ENCODE measurements around the gene RASSF1. TPM values are rescaled to one million over a fixed set of nuclear protein-coding genes. Genes with fewer than 3 reads are reported as not detected.
A peak's percentile ranks its signal among the peaks of the same experiment; 100 is the strongest.

The RASSF1 gene
- total RNA-seq, 1 donor from 2014 or later: 26.5 TPM

- H3K4me1 Mint-ChIP-seq (ENCODE audit: low read depth, unreplicated experiment): peaks cover 11% of the 10 kb centered on the region
- Histone ChIP-seq H3K9ac (ENCODE audit: low read length) (no peak overlapping the region), H3K27me3 (ENCODE audit: insufficient read depth, low read length) (no peaks in the 10 kb centered on the region), H4K20me1 (ENCODE audit: insufficient read depth, low read length) (no peaks in the 10 kb centered on the region), H2AFZ (ENCODE audit: low read depth, low read length) (no peak overlapping the region), H3K79me2 (ENCODE audit: insufficient read depth, low read length) (peaks cover 7% of the 10 kb centered on the region), H3K4me1 (ENCODE audit: insufficient read depth, low read length) (peaks cover 22% of the 10 kb centered on the region), H3K9me3 (ENCODE audit: insufficient read depth, low read depth, low read length) (no peaks in the 10 kb centered on the region), H3K27ac (ENCODE audit: low read depth, low read length) (no peak overlapping the region), H3K4me3 (ENCODE audit: insufficient read depth, low read depth, low read length) (no peak overlapping the region), H3K4me2 (ENCODE audit: low read length) (no peak overlapping the region), H3K36me3 (ENCODE audit: insufficient read depth, low read length) (no peaks in the 10 kb centered on the region)
- TF ChIP-seq EZH2 (IDR thresholded peaks at IDR 0.05; ENCODE audit: insufficient read depth, low read length): no peak
- DNase-seq (ENCODE audit: low read depth) (no peak), FAIRE-seq (no peak)
- H3K4me3 Mint-ChIP-seq (ENCODE audit: unreplicated experiment): no peak overlapping the region
- H3K9me3 Mint-ChIP-seq (ENCODE audit: unreplicated experiment): no peaks in the 10 kb centered on the region
- H3K27me3 Mint-ChIP-seq (ENCODE audit: low read depth, unreplicated experiment): no peaks in the 10 kb centered on the region
- no peaks in the 10 kb centered on the region for H3K36me3 Mint-ChIP-seq (ENCODE audit: low read depth, unreplicated experiment)
- H3K27ac Mint-ChIP-seq (ENCODE audit: unreplicated experiment): no peak overlapping the region
Observed at GRCh38 chr3:50297384-50297775, 43.3 kb downstream of the RASSF1 start.

GRCh38 chr3:50296721-50297383 lies 43.8 kb downstream of the RASSF1 start:
- no peak overlapping the region for H3K4me2 ChIP-seq (ENCODE audit: low read length)
- Mint-ChIP-seq H3K36me3 (ENCODE audit: low read depth, unreplicated experiment) (no peaks in the 10 kb centered on the region), H3K27ac (ENCODE audit: unreplicated experiment) (no peak overlapping the region), H3K4me3 (ENCODE audit: unreplicated experiment) (no peak overlapping the region), H3K9me3 (ENCODE audit: unreplicated experiment) (no peaks in the 10 kb centered on the region), H3K4me1 (ENCODE audit: low read depth, unreplicated experiment) (peaks cover 11% of the 10 kb centered on the region), H3K27me3 (ENCODE audit: low read depth, unreplicated experiment) (no peaks in the 10 kb centered on the region)
- no peaks in the 10 kb centered on the region for H3K27me3 ChIP-seq (ENCODE audit: insufficient read depth, low read length)
- no peaks in the 10 kb centered on the region for H3K9me3 ChIP-seq (ENCODE audit: insufficient read depth, low read depth, low read length)
- H3K79me2 ChIP-seq (ENCODE audit: insufficient read depth, low read length): peaks cover 10% of the 10 kb centered on the region
- no peaks in the 10 kb centered on the region for H4K20me1 ChIP-seq (ENCODE audit: insufficient read depth, low read length)
- peaks cover 22% of the 10 kb centered on the region for H3K4me1 ChIP-seq (ENCODE audit: insufficient read depth, low read length)
- no peak overlapping the region for H3K9ac ChIP-seq (ENCODE audit: low read length)
- TF ChIP-seq CTCF (IDR thresholded peaks at IDR 0.05; ENCODE audit: insufficient read depth, low read depth, low read length) (no peak), EZH2 (IDR thresholded peaks at IDR 0.05; ENCODE audit: insufficient read depth, low read length) (no peak)
- H2AFZ ChIP-seq (ENCODE audit: low read depth, low read length): no peak overlapping the region
- no peak for FAIRE-seq
- no peak overlapping the region for H3K27ac ChIP-seq (ENCODE audit: low read depth, low read length)
- no peak for DNase-seq (ENCODE audit: low read depth)
- H3K4me3 ChIP-seq (ENCODE audit: insufficient read depth, low read depth, low read length): no peak overlapping the region
- no peaks in the 10 kb centered on the region for H3K36me3 ChIP-seq (ENCODE audit: insufficient read depth, low read length)

- TF ChIP-seq EZH2 (IDR thresholded peaks at IDR 0.05; ENCODE audit: insufficient read depth, low read length) (no peak), CTCF (IDR thresholded peaks at IDR 0.05; ENCODE audit: insufficient read depth, low read depth, low read length) (no peak)
- Histone ChIP-seq H3K4me3 (ENCODE audit: insufficient read depth, low read depth, low read length) (no peak overlapping the region), H3K27me3 (ENCODE audit: insufficient read depth, low read length) (no peaks in the 10 kb centered on the region), H3K36me3 (ENCODE audit: insufficient read depth, low read length) (no peaks in the 10 kb centered on the region), H3K9me3 (ENCODE audit: insufficient read depth, low read depth, low read length) (no peaks in the 10 kb centered on the region), H3K9ac (ENCODE audit: low read length) (no peak overlapping the region), H4K20me1 (ENCODE audit: insufficient read depth, low read length) (peaks cover 3% of the 10 kb centered on the region), H3K27ac (ENCODE audit: low read depth, low read length) (no peak overlapping the region), H3K4me2 (ENCODE audit: low read length) (no peak overlapping the region), H3K4me1 (ENCODE audit: insufficient read depth, low read length) (peaks cover 31% of the 10 kb centered on the region), H2AFZ (ENCODE audit: low read depth, low read length) (no peak overlapping the region), H3K79me2 (ENCODE audit: insufficient read depth, low read length) (peaks cover 21% of the 10 kb centered on the region)
- Mint-ChIP-seq H3K27me3 (ENCODE audit: low read depth, unreplicated experiment) (no peaks in the 10 kb centered on the region), H3K9me3 (ENCODE audit: unreplicated experiment) (no peaks in the 10 kb centered on the region), H3K4me1 (ENCODE audit: low read depth, unreplicated experiment) (peaks cover 14% of the 10 kb centered on the region), H3K36me3 (ENCODE audit: low read depth, unreplicated experiment) (no peaks in the 10 kb centered on the region), H3K4me3 (ENCODE audit: unreplicated experiment) (peak overlapping the region; percentile 66), H3K27ac (ENCODE audit: unreplicated experiment) (no peak overlapping the region)
- no peak for DNase-seq (ENCODE audit: low read depth)
- no peak for FAIRE-seq
Observed at GRCh38 chr3:50295553-50296431, 44.8 kb downstream of the RASSF1 start.

All from astrocyte (in vitro differentiated cells and primary cell).